GM12872 (cell line): ENCODE measurements around the gene ADAMTS9.

ENCODE experiments used
- TF ChIP-seq, protein P1 (sequence below): IDR thresholded peaks from 3 replicates; pipeline ENCODE4 v1.5.1; 2011; ENCODE audit warnings: low read depth, mild to moderate bottlenecking, low read length, moderate library complexity; ENCODE audit not compliant: insufficient read depth

The ADAMTS9 gene

DNA sequence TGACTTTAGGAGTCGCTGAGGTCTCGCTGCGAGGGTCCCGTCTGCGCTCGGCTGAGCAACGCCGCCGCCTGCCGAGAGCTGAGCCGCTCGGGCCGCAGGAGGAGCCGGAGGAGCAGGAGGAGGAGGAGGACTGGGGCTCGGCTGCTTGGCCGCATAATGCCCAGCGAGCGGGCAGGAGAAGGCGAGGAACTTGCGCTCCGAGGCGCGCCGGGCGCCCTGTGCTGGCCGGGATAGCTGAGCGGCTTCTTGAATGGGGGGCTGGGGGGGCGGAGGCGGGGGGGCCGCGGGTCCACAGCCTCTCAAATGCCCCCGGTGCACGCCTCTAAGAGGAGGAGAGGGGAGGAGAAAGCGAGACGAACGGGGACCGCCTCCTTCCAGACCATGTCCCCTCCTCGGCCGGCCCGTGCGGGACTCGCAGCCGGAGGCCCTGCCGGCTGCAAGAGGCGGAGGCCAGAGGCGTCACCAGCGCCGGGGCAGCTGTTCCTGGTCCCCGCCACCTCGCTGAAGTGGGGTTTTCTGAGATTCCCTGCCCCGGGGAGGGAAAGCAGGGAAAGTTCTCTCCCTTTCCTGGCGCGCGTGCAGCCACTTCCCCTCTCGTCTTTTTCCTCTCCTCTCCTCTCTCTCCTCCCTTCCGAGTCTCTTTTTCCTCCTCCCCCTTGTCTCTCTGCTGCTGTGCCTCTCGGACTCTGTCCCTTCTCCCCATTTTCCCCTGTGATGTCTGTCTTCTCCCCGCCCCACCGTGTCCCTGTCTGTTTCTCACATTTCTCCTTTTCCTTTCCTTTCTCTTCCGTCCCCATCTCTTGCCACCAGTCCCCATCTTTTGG, at the start of gene ADAMTS9:
Gene ADAMTS9 (minus strand): TSS at position 220 of the 824 bp plus-strand sequence. CDS start 343 bp downstream, outside the sequence.
- TF ChIP-seq, protein P1, sequence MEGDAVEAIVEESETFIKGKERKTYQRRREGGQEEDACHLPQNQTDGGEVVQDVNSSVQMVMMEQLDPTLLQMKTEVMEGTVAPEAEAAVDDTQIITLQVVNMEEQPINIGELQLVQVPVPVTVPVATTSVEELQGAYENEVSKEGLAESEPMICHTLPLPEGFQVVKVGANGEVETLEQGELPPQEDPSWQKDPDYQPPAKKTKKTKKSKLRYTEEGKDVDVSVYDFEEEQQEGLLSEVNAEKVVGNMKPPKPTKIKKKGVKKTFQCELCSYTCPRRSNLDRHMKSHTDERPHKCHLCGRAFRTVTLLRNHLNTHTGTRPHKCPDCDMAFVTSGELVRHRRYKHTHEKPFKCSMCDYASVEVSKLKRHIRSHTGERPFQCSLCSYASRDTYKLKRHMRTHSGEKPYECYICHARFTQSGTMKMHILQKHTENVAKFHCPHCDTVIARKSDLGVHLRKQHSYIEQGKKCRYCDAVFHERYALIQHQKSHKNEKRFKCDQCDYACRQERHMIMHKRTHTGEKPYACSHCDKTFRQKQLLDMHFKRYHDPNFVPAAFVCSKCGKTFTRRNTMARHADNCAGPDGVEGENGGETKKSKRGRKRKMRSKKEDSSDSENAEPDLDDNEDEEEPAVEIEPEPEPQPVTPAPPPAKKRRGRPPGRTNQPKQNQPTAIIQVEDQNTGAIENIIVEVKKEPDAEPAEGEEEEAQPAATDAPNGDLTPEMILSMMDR = no peak

DNA sequence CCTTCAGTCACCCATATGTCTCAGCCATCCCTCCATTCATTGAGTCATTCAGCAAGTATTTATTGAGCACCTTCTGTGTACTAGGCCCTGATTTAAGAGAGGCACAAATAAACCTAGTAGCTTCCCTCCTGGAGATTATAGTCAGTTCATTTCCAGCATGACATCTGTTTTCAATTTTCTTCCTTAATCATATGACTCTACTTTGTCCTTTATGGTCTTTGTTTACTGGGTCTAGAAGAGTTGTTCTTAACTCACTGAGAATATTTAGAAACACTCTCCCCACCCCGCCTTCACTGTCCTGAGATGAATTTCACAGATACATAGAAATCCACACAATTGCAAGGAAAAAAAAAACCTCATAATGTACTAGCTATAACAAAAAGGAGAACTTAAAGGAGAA, 44.8 kb upstream of the ADAMTS9 start:
- TF ChIP-seq, protein P1 = no peak

DNA sequence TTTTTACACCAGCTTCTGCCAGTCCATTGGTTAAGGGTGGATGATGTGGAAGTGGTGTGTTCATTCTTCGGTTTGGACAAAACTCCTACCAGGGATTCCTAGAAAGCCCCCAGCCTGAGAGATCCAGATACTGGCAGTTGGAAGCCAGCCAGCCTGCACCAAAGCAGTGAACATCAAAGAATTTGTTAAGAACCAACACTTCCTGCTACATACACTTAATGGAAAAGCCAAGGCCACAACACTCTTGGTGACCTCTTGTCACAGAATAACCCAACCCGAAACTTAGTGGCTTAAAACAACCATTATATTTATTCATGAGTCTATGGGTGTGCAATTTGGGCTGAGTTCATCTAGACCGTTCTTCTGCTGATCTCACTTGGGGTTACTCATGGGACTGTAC, 42.9 kb upstream of the ADAMTS9 start:
- TF ChIP-seq, protein P1 = no peak

GRCh38 chr3:64728994-64729393, 41.2 kb upstream of the ADAMTS9 start:
- TF ChIP-seq, protein P1 = no peak

GRCh38 chr3:64728428-64728827, 40.6 kb upstream of the ADAMTS9 start:
- TF ChIP-seq, protein P1 = no peak

DNA sequence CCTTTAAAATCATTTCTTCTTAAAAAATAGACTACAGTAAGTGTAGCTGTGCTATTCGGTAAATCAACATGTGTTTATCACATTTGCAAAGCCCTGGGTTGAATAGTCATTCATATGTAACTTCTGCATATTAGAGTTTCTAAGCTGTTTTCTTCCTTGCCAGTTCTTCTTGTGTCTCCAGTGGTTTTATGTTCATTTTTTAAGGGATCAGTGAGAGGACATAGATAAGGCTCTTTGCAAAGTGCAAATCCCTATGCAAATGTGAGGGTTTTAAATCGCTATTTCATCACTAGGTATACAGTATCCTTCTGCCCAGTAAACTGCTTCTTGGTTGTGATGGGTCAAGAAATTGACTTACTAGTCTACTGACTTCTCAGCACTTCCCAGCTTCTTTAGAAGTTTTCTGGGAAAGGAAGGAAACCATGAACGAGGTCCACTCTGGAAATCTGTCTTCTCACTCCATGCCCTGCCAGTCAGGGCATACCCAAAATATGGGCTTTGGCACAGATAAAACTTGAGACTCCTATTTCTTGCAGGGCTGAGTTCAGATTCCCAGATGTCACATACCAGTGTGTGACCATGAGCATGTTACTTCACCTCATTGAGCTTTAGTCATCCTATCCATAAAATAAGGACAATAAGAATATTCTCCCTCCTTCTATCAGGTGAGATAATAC, 38.8 kb upstream of the ADAMTS9 start:
- TF ChIP-seq, protein P1 = no peak

DNA sequence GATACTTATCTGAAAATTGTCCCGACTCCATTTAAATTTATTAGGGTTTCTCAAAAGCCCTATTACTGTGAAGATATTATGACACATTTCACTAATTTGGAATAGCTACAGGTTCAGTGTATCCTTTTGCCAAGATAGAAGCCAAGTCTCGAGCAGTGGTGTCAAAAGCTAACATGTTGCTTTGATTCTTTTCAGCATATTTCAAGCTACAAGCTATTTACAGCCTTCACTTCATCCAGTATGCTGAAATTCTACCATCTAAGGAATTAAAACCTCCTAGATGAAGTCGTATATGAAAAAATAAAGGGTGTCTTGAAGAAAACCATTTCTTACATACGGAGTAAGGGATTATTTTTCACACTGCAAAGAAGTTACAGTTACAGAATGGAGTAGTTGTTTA, 31.2 kb upstream of the ADAMTS9 start:
- TF ChIP-seq, protein P1 = no peak
